GM12878 (cell line): Measurements from ENCODE around the gene DNAH2. TPM values are rescaled to one million over a fixed set of nuclear protein-coding genes. Genes with fewer than 3 reads are reported as not detected.

ENCODE experiments used
- BACH1 ChIP-seq: fragments of 450-650 bp; IDR thresholded peaks from 2 replicates; pipeline ENCODE4 v1.6.1; 2017; ENCODE audit warnings: mild to moderate bottlenecking, borderline replicate concordance
- MYC ChIP-seq: IDR thresholded peaks from 2 replicates; pipeline ENCODE4 v1.6.1; 2011; ENCODE audit warnings: mild to moderate bottlenecking, low read length, moderate library complexity, inconsistent platforms; ENCODE audit not compliant: insufficient read depth, insufficient replicate concordance, insufficient read length, severe bottlenecking
- SIN3A ChIP-seq: IDR thresholded peaks from 2 replicates; pipeline ENCODE4 v1.6.1; 2012; ENCODE audit warnings: low read depth, low read length, improper control_type of control experiment
- polyA plus RNA-seq, 11 experiments: library from polyadenylated mRNA; depleted of rRNA in 4 of 11; unstranded in 6 of 11; stranded (reverse) in 5 of 11; fragments of >200 nt; fragmentation: Nextera tagmentation in 4 of 11; fragmentation: Illumina TruSeq in 1 of 11; extraction: Ambion mirVana in 4 of 11; extraction: Trizol in 1 of 11; gene quantifications; 1 replicate in 1 of 11; 2 replicates in 10 of 11; pipeline versions ENCODE4 v1.2.1 to v1.2.3, GENCODE V29; 2011 to 2016; ENCODE audit warnings: inconsistent platforms in 2 of 11, missing spikeins in 2 of 11, low read depth in 1 of 11
- total RNA-seq, 4 experiments: library from RNA; depleted of rRNA in 3 of 4; stranded (reverse); fragments of >200 nt in 3 of 4; fragmentation: Illumina TruSeq in 1 of 4; extraction: Trizol in 1 of 4; gene quantifications; 2 replicates each; pipeline versions ENCODE4 v1.2.1 to v1.2.3, GENCODE V29; 2013 to 2021
- TF ChIP-seq, protein P1 (sequence below): fragments of 450-650 bp; IDR thresholded peaks from 2 replicates; pipeline ENCODE4 v1.6.1; 2017; ENCODE audit warnings: mild to moderate bottlenecking, moderate library complexity
- TF ChIP-seq, protein P2 (sequence below): fragments of 450-650 bp; IDR thresholded peaks from 2 replicates; pipeline ENCODE4 v1.6.1; 2017; ENCODE audit warnings: low read depth, mild to moderate bottlenecking, moderate library complexity

The DNAH2 gene
- total and polyA plus RNA-seq, 10 of the 15 experiments (the other 5 are each of a cell fraction or from before 2014, with no cell fraction given): not detected

DNA sequence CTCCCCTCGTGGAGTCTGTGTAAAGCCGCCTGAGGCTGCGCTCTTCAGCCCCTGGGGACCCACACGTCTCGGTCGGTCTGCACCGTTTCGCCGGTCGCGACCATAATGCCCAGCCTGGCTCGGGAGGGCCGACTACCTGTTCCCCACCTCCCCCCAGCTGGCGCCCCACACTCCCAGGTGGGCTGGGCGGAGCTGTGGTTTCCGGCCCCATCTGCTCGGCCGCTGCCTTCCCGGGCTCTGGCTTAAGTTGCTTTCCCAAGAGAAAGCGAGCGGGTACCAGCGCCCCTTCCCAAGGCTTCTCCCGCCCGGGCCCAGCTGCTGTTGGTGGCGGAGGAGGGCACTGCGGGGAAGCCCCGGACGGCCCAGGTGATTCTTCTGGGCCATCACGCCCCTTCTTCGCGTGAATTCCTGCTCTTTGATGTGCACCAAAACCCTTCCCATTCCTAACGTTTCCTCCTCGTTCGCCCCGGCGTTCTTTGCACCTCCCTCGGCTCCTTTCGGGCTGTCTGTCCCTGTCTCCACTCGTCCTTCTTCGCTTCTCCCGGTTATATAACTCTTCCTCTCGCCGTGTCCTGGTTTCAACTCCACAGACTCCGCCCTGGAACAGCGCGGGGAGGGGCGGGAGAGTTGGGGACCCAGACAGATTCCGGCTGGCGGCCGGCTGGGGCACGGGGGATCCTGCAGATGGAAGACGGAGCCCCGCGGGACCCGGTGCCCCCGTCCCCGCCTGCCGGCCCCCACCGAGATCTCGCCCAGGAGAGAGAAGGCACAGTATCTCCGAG lies 118.5 kb downstream of the DNAH2 start (continued):
- TF ChIP-seq, protein P1, sequence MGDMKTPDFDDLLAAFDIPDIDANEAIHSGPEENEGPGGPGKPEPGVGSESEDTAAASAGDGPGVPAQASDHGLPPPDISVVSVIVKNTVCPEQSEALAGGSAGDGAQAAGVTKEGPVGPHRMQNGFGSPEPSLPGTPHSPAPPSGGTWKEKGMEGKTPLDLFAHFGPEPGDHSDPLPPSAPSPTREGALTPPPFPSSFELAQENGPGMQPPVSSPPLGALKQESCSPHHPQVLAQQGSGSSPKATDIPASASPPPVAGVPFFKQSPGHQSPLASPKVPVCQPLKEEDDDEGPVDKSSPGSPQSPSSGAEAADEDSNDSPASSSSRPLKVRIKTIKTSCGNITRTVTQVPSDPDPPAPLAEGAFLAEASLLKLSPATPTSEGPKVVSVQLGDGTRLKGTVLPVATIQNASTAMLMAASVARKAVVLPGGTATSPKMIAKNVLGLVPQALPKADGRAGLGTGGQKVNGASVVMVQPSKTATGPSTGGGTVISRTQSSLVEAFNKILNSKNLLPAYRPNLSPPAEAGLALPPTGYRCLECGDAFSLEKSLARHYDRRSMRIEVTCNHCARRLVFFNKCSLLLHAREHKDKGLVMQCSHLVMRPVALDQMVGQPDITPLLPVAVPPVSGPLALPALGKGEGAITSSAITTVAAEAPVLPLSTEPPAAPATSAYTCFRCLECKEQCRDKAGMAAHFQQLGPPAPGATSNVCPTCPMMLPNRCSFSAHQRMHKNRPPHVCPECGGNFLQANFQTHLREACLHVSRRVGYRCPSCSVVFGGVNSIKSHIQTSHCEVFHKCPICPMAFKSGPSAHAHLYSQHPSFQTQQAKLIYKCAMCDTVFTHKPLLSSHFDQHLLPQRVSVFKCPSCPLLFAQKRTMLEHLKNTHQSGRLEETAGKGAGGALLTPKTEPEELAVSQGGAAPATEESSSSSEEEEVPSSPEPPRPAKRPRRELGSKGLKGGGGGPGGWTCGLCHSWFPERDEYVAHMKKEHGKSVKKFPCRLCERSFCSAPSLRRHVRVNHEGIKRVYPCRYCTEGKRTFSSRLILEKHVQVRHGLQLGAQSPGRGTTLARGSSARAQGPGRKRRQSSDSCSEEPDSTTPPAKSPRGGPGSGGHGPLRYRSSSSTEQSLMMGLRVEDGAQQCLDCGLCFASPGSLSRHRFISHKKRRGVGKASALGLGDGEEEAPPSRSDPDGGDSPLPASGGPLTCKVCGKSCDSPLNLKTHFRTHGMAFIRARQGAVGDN: no peak
- TF ChIP-seq SIN3A (no peak; the same call in 1 of the 2 replicates), BACH1 (peak; percentile 86; the same call in 1 of the 2 replicates), MYC (peak; percentile 36)
- TF ChIP-seq, protein P2, sequence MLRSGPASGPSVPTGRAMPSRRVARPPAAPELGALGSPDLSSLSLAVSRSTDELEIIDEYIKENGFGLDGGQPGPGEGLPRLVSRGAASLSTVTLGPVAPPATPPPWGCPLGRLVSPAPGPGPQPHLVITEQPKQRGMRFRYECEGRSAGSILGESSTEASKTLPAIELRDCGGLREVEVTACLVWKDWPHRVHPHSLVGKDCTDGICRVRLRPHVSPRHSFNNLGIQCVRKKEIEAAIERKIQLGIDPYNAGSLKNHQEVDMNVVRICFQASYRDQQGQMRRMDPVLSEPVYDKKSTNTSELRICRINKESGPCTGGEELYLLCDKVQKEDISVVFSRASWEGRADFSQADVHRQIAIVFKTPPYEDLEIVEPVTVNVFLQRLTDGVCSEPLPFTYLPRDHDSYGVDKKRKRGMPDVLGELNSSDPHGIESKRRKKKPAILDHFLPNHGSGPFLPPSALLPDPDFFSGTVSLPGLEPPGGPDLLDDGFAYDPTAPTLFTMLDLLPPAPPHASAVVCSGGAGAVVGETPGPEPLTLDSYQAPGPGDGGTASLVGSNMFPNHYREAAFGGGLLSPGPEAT: no peak
